OCI-LY7 (cell line): ENCODE data around the gene ZNF407. TPM values are rescaled to one million over a fixed set of nuclear protein-coding genes. Genes with fewer than 3 reads are reported as not detected.
A peak's percentile ranks its signal among the peaks of the same experiment; 100 is the strongest.

ENCODE experiments used
- BruUV-seq: library from RNA; stranded (reverse); fragments of 400-500 nt; replicated peaks from 2 replicates; lab custom pipeline; 2021; lab: Mats Ljungman, UMichigan
- CTCF ChIA-PET: fragments of 300-600 bp; sonication (Branson Sonifier 250); formaldehyde crosslinking; loops from one replicate; lab custom pipeline; 2022; ENCODE audit warnings: antibody characterized with exemption; ENCODE audit not compliant: unreplicated experiment; lab: Charles Lee
- POLR2A ChIA-PET: fragments of 300-600 bp; sonication (Branson Sonifier 250); formaldehyde crosslinking; loops from one replicate; lab custom pipeline; 2022; ENCODE audit warnings: antibody characterized with exemption; lab: Charles Lee
- DNase-seq: peaks from one replicate; pipeline ENCODE4 v3.0.0-alpha.2; 2015; ENCODE audit warnings: low spot score
- H2AFZ ChIP-seq: fragments of 200-600 bp; sonication (generic), shearing (Covaris generic); 2 replicates; pipeline ENCODE4 v1.6.1; 2014; ENCODE audit warnings: mild to moderate bottlenecking, antibody characterized with exemption, low read length, moderate library complexity
- H3K27ac ChIP-seq: fragments of 200-600 bp; sonication (generic); 2 replicates; pipeline ENCODE4 v1.5.1; 2014; ENCODE audit warnings: mixed run types, low read depth, mild to moderate bottlenecking, moderate library complexity, low read length, inconsistent platforms; ENCODE audit not compliant: poor library complexity, severe bottlenecking
- H3K36me3 ChIP-seq: fragments of 200-600 bp; sonication (generic); 2 replicates; pipeline ENCODE4 v1.6.1; 2014; ENCODE audit warnings: mild to moderate bottlenecking, antibody characterized with exemption, low read length, moderate library complexity, mixed read lengths; ENCODE audit not compliant: insufficient read depth
- H3K4me1 ChIP-seq: fragments of 200-600 bp; sonication (generic); 2 replicates; pipeline ENCODE4 v1.5.1; 2014; ENCODE audit warnings: mild to moderate bottlenecking, low read length; ENCODE audit not compliant: insufficient read depth, poor library complexity, severe bottlenecking
- H3K4me2 ChIP-seq: fragments of 200-600 bp; sonication (generic); 2 replicates; pipeline ENCODE4 v1.6.1; 2014; ENCODE audit warnings: mild to moderate bottlenecking, low read length
- H3K4me3 ChIP-seq: fragments of 200-600 bp; sonication (generic); 2 replicates; pipeline ENCODE4 v1.5.1; 2014; ENCODE audit warnings: mild to moderate bottlenecking, low read depth, low read length; ENCODE audit not compliant: poor library complexity, severe bottlenecking
- H3K79me2 ChIP-seq: fragments of 200-600 bp; sonication (generic); 2 replicates; pipeline ENCODE4 v1.6.1; 2016; ENCODE audit warnings: low read depth, mild to moderate bottlenecking, low read length, moderate library complexity, mixed read lengths; ENCODE audit not compliant: insufficient read depth
- H3K9me2 ChIP-seq: fragments of 200-600 bp; sonication (generic); 2 replicates; pipeline ENCODE4 v1.6.1; 2016; ENCODE audit warnings: mild to moderate bottlenecking, low read length, mixed read lengths; ENCODE audit not compliant: insufficient read depth
- H3K9me3 ChIP-seq: fragments of 200-600 bp; sonication (generic); 2 replicates; pipeline ENCODE4 v1.6.1; 2014; ENCODE audit warnings: mild to moderate bottlenecking, mixed run types, low read length, mixed read lengths
- H4K20me1 ChIP-seq: fragments of 200-600 bp; sonication (generic); 2 replicates; pipeline ENCODE4 v1.6.1; 2014; ENCODE audit warnings: mild to moderate bottlenecking, antibody characterized with exemption, low read length, moderate library complexity, mixed read lengths; ENCODE audit not compliant: insufficient read depth
- CTCF ChIP-seq: fragments of 200-600 bp; sonication (generic); conservative IDR thresholded peaks from 2 replicates; pipeline ENCODE4 v1.5.1; 2014; ENCODE audit warnings: mild to moderate bottlenecking, antibody characterized with exemption, low read length, moderate library complexity, mixed read lengths
- EZH2phosphoT487 ChIP-seq: fragments of 200-600 bp; sonication (generic); IDR thresholded peaks from 2 replicates; pipeline ENCODE4 v1.6.1; 2018; ENCODE audit warnings: low read depth, borderline replicate concordance, mild to moderate bottlenecking, mixed run types, antibody characterized with exemption, low read length, moderate library complexity, mixed read lengths
- intact Hi-C: fragments of 100-400 bp; cut with micrococcal nuclease; formaldehyde crosslinking; loops from one replicate; pipeline ENCODE4 v1.10.0; 2022; ENCODE audit not compliant: unreplicated experiment
- total RNA-seq, 2 experiments: library from RNA; depleted of rRNA in 1 of 2; stranded (reverse); fragments of >200 nt in 1 of 2; shearing (Covaris generic) in 1 of 2; gene quantifications; 2 replicates each; pipeline ENCODE4 v1.2.3, GENCODE V29; 2014 to 2022

The ZNF407 gene
- total RNA-seq, 2 experiments from 2014 or later: 8.9 to 11.9 TPM

GRCh38 chr18:74631623-74632350 lies 34.1 kb downstream of the ZNF407 start:
- no peaks in the 10 kb centered on the region for H4K20me1 ChIP-seq
- ChIA-PET CTCF (no interaction called here), POLR2A (no interaction called here)
- H3K79me2 ChIP-seq: no peaks in the 10 kb centered on the region
- no peak for DNase-seq
- H3K36me3 ChIP-seq: peaks cover 5% of the 10 kb centered on the region; the same call in 1 of the 2 replicates
- TF ChIP-seq CTCF (no peak), EZH2phosphoT487 (no peak)
- no peak overlapping the region for H3K4me3 ChIP-seq
- H2AFZ ChIP-seq: no peak overlapping the region
- no peaks in the 10 kb centered on the region for H3K9me2 ChIP-seq
- intact Hi-C loops: no loop called here
- no TSS peak for BruUV-seq
- no peak overlapping the region for H3K27ac ChIP-seq
- H3K4me2 ChIP-seq: no peak overlapping the region
- no peaks in the 10 kb centered on the region for H3K4me1 ChIP-seq
- H3K9me3 ChIP-seq: no peaks in the 10 kb centered on the region

- Histone ChIP-seq H3K9me3 (no peaks in the 10 kb centered on the region), H3K36me3 (peaks cover 5% of the 10 kb centered on the region; the same call in 1 of the 2 replicates), H2AFZ (no peak overlapping the region), H3K27ac (no peak overlapping the region), H3K4me3 (no peak overlapping the region), H3K4me2 (no peak overlapping the region), H3K79me2 (no peaks in the 10 kb centered on the region), H3K4me1 (no peaks in the 10 kb centered on the region), H4K20me1 (no peaks in the 10 kb centered on the region), H3K9me2 (no peaks in the 10 kb centered on the region)
- CTCF ChIA-PET: no interaction called here
- TF ChIP-seq EZH2phosphoT487 (no peak), CTCF (no peak)
- no peak for DNase-seq
- POLR2A ChIA-PET: no interaction called here
- no TSS peak for BruUV-seq
- intact Hi-C loops: no loop called here
Observed at GRCh38 chr18:74632351-74632679, 34.6 kb downstream of the ZNF407 start.

GRCh38 chr18:74632856-74633255 lies 35.2 kb downstream of the ZNF407 start:
- no peak overlapping the region for H3K4me3 ChIP-seq
- no peaks in the 10 kb centered on the region for H3K4me1 ChIP-seq
- no peak overlapping the region for H3K4me2 ChIP-seq
- H3K27ac ChIP-seq: no peak overlapping the region
- TSS peak; percentile 32 for BruUV-seq
- DNase-seq: no peak
- ChIA-PET POLR2A (no interaction called here), CTCF (no interaction called here)
- intact Hi-C loops: no loop called here
- H2AFZ ChIP-seq: no peak overlapping the region
- H3K9me2 ChIP-seq: no peaks in the 10 kb centered on the region
- H3K79me2 ChIP-seq: no peaks in the 10 kb centered on the region
- peaks cover 5% of the 10 kb centered on the region; the same call in 1 of the 2 replicates for H3K36me3 ChIP-seq
- no peaks in the 10 kb centered on the region for H4K20me1 ChIP-seq
- TF ChIP-seq CTCF: no peak
- no peak for TF ChIP-seq EZH2phosphoT487
- H3K9me3 ChIP-seq: no peaks in the 10 kb centered on the region
